Left forelimb (tissue), 1 donor: ENCODE data around the gene PPM1H.
"Not testable (repeated sequence)": the region's sequence is repeated elsewhere in the genome, so short reads cannot be mapped to it uniquely, and the experiment has no call there.

ENCODE experiments used
- DNase-seq: peaks from one replicate; pipeline ENCODE4 v3.0.0-alpha.2; 2018; ENCODE audit warnings: low spot score

The PPM1H gene

GRCh38 chr12:62934799-62935674 lies at the start of gene PPM1H:
Gene PPM1H (minus strand): TSS chr12:62935150. CDS start chr12:62934736, 414 bp downstream.
- peak; percentile 75 for DNase-seq

GRCh38 chr12:62983594-62983993 lies 48.6 kb upstream of the PPM1H start:
- DNase-seq: no peak

GRCh38 chr12:62978768-62979167 lies 43.8 kb upstream of the PPM1H start:
- DNase-seq: no peak

- no peak for DNase-seq
Measured at GRCh38 chr12:62977883-62978282, 42.9 kb upstream of the PPM1H start.

- DNase-seq: no peak
Measured at GRCh38 chr12:62977418-62977817, 42.5 kb upstream of the PPM1H start.

GRCh38 chr12:62976110-62976662 lies 41.2 kb upstream of the PPM1H start:
- no peak for DNase-seq

GRCh38 chr12:62971769-62972525 lies 37.0 kb upstream of the PPM1H start:
- DNase-seq: no peak

GRCh38 chr12:62969695-62970094 lies 34.7 kb upstream of the PPM1H start:
- DNase-seq: no peak

GRCh38 chr12:62967701-62968100 lies 32.8 kb upstream of the PPM1H start:
- no peak for DNase-seq

- no peak for DNase-seq
Measured at GRCh38 chr12:62966990-62967506, 32.1 kb upstream of the PPM1H start.

- DNase-seq: not testable (repeated sequence)
Measured at GRCh38 chr12:62966446-62966989, 31.6 kb upstream of the PPM1H start.

- DNase-seq: not testable (repeated sequence)
Measured at GRCh38 chr12:62965700-62966099, 30.8 kb upstream of the PPM1H start.

- DNase-seq: not testable (repeated sequence)
Measured at GRCh38 chr12:62965242-62965641, 30.3 kb upstream of the PPM1H start.

- DNase-seq: no peak
Measured at GRCh38 chr12:62963486-62964041, 28.6 kb upstream of the PPM1H start.

GRCh38 chr12:62960324-62960723 lies 25.4 kb upstream of the PPM1H start:
- no peak for DNase-seq

GRCh38 chr12:62959745-62960144 lies 24.8 kb upstream of the PPM1H start:
- no peak for DNase-seq

GRCh38 chr12:62957233-62957953 lies 22.4 kb upstream of the PPM1H start:
- no peak for DNase-seq

- DNase-seq: no peak
Measured at GRCh38 chr12:62955678-62956077, 20.7 kb upstream of the PPM1H start.

- DNase-seq: no peak
Measured at GRCh38 chr12:62950317-62950716, 15.4 kb upstream of the PPM1H start.

GRCh38 chr12:62948123-62948522 lies 13.2 kb upstream of the PPM1H start:
- DNase-seq: no peak

GRCh38 chr12:62947364-62947763 lies 12.4 kb upstream of the PPM1H start:
- DNase-seq: no peak
